Natural killer cell (primary cell): ENCODE measurements around the gene ANKH. TPM values are rescaled to one million over a fixed set of nuclear protein-coding genes. Genes with fewer than 3 reads are reported as not detected.

ENCODE experiments used
- ATAC-seq, 3 donors: fragments of 150-1000 bp in 2 of 3; fragments of 200-7000 bp in 1 of 3; cut with Tn5 transposase; 1 replicate in 1 of 3; 2 replicates in 2 of 3; pipeline ENCODE4 v1.10.0; 2021; ENCODE audit warnings: mild to moderate bottlenecking in 2 of 3, moderate library complexity in 2 of 3
- DNase-seq, 2 donors: peaks; one replicate each; pipeline versions ENCODE4 v3.0.0 to v3.0.0-alpha.2; 2013 to 2021; ENCODE audit warnings: mixed read lengths in 1 of 2
- H3K27ac ChIP-seq: one replicate; pipeline ENCODE4 v1.5.1; 2013; ENCODE audit warnings: mild to moderate bottlenecking, low read length
- H3K27me3 ChIP-seq: one replicate; pipeline ENCODE4 v1.6.1; 2013; ENCODE audit warnings: low read length; ENCODE audit not compliant: control insufficient read depth, insufficient read depth
- H3K36me3 ChIP-seq: one replicate; pipeline ENCODE4 v1.6.1; 2013; ENCODE audit warnings: low read length; ENCODE audit not compliant: control insufficient read depth, insufficient read depth
- H3K4me1 ChIP-seq: one replicate; pipeline ENCODE4 v1.6.1; 2013; ENCODE audit warnings: low read length; ENCODE audit not compliant: control insufficient read depth, insufficient read depth
- H3K4me3 ChIP-seq: one replicate; pipeline ENCODE4 v1.5.1; 2013; ENCODE audit warnings: low read length
- H3K9me3 ChIP-seq: one replicate; pipeline ENCODE4 v1.6.1; 2013; ENCODE audit warnings: low read length; ENCODE audit not compliant: control insufficient read depth, insufficient read depth
- H3K27ac Mint-ChIP-seq, 2 donors: one replicate each; pipeline ENCODE4 v1.8.0; 2022; ENCODE audit warnings: mild to moderate bottlenecking in 2 of 2, mixed read lengths in 2 of 2, moderate library complexity in 1 of 2
- H3K27me3 Mint-ChIP-seq, 2 donors: one replicate each; pipeline ENCODE4 v1.8.0; 2022; ENCODE audit warnings: low read depth in 2 of 2, mixed read lengths in 2 of 2
- H3K36me3 Mint-ChIP-seq: one replicate; pipeline ENCODE4 v1.8.0; 2022; ENCODE audit warnings: mixed read lengths
- H3K4me1 Mint-ChIP-seq, 2 donors: one replicate each; pipeline ENCODE4 v1.8.0; 2022; ENCODE audit warnings: mixed read lengths in 2 of 2
- H3K4me3 Mint-ChIP-seq: one replicate; pipeline ENCODE4 v1.8.0; 2022; ENCODE audit warnings: mild to moderate bottlenecking, moderate library complexity, mixed read lengths
- H3K9me3 Mint-ChIP-seq, 2 donors: one replicate each; pipeline ENCODE4 v1.8.0; 2022; ENCODE audit warnings: mixed read lengths in 2 of 2
- CTCF ChIP-seq: fragments of 200-600 bp; IDR thresholded peaks from one replicate; pipeline ENCODE4 v1.8.0; 2022; ENCODE audit warnings: antibody characterized with exemption
- WGBS: methylation state at CpG from one replicate; pipeline ENCODE4 v1.1.7; 2013; ENCODE audit warnings: missing lambda C conversion rate; ENCODE audit not compliant: insufficient coverage; 5-methylcytosine and 5-hydroxymethylcytosine counted together
- intact Hi-C: fragments of 100-400 bp; cut with micrococcal nuclease; formaldehyde crosslinking; loops from one replicate; pipeline ENCODE4 v1.14.2; 2022
- total RNA-seq, 4 donors: library from RNA; stranded (reverse); fragments of 120-200 nt in 1 of 4; gene quantifications; one replicate each; pipeline versions ENCODE4 v1.2.3 to v1.2.4, GENCODE V29; 2013 to 2022

Gene ANKH
- total RNA-seq, 3 donors from 2014 or later (not counting 1 experiment from before 2014, with no cell fraction given), result 52.9 to 78.0 (median 63.8) TPM

GRCh38 chr5:14681236-14681752 is 190.3 kb downstream of the ANKH start:
- no peak for TF ChIP-seq CTCF
- peak overlapping the region in 1 of 2 donors; percentile 80 for H3K27ac Mint-ChIP-seq
- WGBS, result 95% methylated on average over 10 of the region's 10 CpGs
- Histone ChIP-seq H3K36me3 (peaks cover 55% of the 10 kb centered on the region), H3K9me3 (no peaks in the 10 kb centered on the region), H3K27ac (no peak overlapping the region), H3K4me1 (peaks cover 8% of the 10 kb centered on the region), H3K27me3 (no peaks in the 10 kb centered on the region), H3K4me3 (no peak overlapping the region)
- DNase-seq (no peak), ATAC-seq (no peak)
- intact Hi-C loops, result no loop called here
- no peaks in the 10 kb centered on the region for H3K27me3 Mint-ChIP-seq
- no peaks in the 10 kb centered on the region for H3K9me3 Mint-ChIP-seq
- H3K4me3 Mint-ChIP-seq, result no peak overlapping the region
- H3K36me3 Mint-ChIP-seq, result peaks cover 36% of the 10 kb centered on the region
- peaks cover 29 to 55% of the 10 kb centered on the region in 2 donors for H3K4me1 Mint-ChIP-seq

GRCh38 chr5:14679595-14679994 is 192.0 kb downstream of the ANKH start:
- Mint-ChIP-seq H3K4me1 (peaks cover 34 to 55% of the 10 kb centered on the region in 2 donors), H3K27ac (peak overlapping the region in 1 of 2 donors; percentile 80), H3K36me3 (peaks cover 25% of the 10 kb centered on the region), H3K27me3 (no peaks in the 10 kb centered on the region), H3K4me3 (no peak overlapping the region), H3K9me3 (no peaks in the 10 kb centered on the region)
- ATAC-seq, result no peak
- no peaks in the 10 kb centered on the region for H3K27me3 ChIP-seq
- no peaks in the 10 kb centered on the region for H3K9me3 ChIP-seq
- intact Hi-C loops, result no loop called here
- H3K4me3 ChIP-seq, result no peak overlapping the region
- TF ChIP-seq CTCF, result no peak
- peaks cover 16% of the 10 kb centered on the region for H3K4me1 ChIP-seq
- DNase-seq, result no peak
- H3K36me3 ChIP-seq, result peaks cover 52% of the 10 kb centered on the region
- H3K27ac ChIP-seq, result no peak overlapping the region
- WGBS, result 100% methylated on average over 1 of the region's 1 CpG

- Mint-ChIP-seq H3K27ac (peak overlapping the region in 1 of 2 donors; percentile 88), H3K4me1 (peaks cover 39 to 59% of the 10 kb centered on the region in 2 donors), H3K4me3 (peak overlapping the region; percentile 25), H3K9me3 (no peaks in the 10 kb centered on the region), H3K27me3 (no peaks in the 10 kb centered on the region), H3K36me3 (peaks cover 18% of the 10 kb centered on the region)
- Histone ChIP-seq H3K9me3 (no peaks in the 10 kb centered on the region), H3K27ac (no peak overlapping the region), H3K4me3 (no peak overlapping the region), H3K36me3 (peaks cover 51% of the 10 kb centered on the region), H3K27me3 (no peaks in the 10 kb centered on the region), H3K4me1 (peaks cover 16% of the 10 kb centered on the region)
- no peak for DNase-seq
- TF ChIP-seq CTCF, result no peak
- intact Hi-C loops, result no loop called here
- ATAC-seq, result no peak
- WGBS, result 73% methylated on average over 5 of the region's 5 CpGs
Measured at GRCh38 chr5:14678773-14679334, 192.7 kb downstream of the ANKH start.

GRCh38 chr5:14676320-14676719 is 195.3 kb downstream of the ANKH start:
- Mint-ChIP-seq H3K4me3 (peak overlapping the region; percentile 88), H3K4me1 (peaks cover 65 to 75% of the 10 kb centered on the region in 2 donors), H3K27ac (peak overlapping the region; percentile 82 to 88), H3K27me3 (no peaks in the 10 kb centered on the region), H3K36me3 (peaks cover 8% of the 10 kb centered on the region), H3K9me3 (no peaks in the 10 kb centered on the region)
- Histone ChIP-seq H3K4me3 (no peak overlapping the region), H3K27me3 (no peaks in the 10 kb centered on the region), H3K27ac (peak overlapping the region; percentile 9), H3K36me3 (peaks cover 27% of the 10 kb centered on the region), H3K4me1 (peaks cover 29% of the 10 kb centered on the region), H3K9me3 (no peaks in the 10 kb centered on the region)
- DNase-seq, result peak; percentile 28 to 43
- 5% methylated on average over 3 of the region's 3 CpGs for WGBS
- ATAC-seq, result peak; percentile 57 to 75 (median 72)
- intact Hi-C loops, result no loop called here
- no peak for TF ChIP-seq CTCF
